HAP-1 (cell line): Measurements from ENCODE around the gene ANKRD13C.
A peak's percentile ranks its signal among the peaks of the same experiment; 100 is the strongest.

ENCODE experiments used
- DNase-seq, 2 experiments: peaks; one replicate each; pipeline ENCODE4 v3.0.0-alpha.2; 2016 to 2020; ENCODE audit warnings: low spot score in 2 of 2
- H3K27me3 ChIP-seq: fragments of 250-450 bp; sonication (Bioruptor Pico); 2 replicates; pipeline ENCODE4 v1.5.1; 2020; ENCODE audit warnings: low read depth, mild to moderate bottlenecking, moderate library complexity
- H3K36me3 ChIP-seq: fragments of 250-450 bp; sonication (Bioruptor Pico); replicated peaks from 2 replicates; pipeline ENCODE4 v1.5.1; 2020; ENCODE audit warnings: mild to moderate bottlenecking
- H3K4me1 ChIP-seq: fragments of 250-450 bp; sonication (Bioruptor Pico); 2 replicates; pipeline ENCODE4 v1.5.1; 2020; ENCODE audit warnings: mild to moderate bottlenecking
- H3K4me3 ChIP-seq: fragments of 250-450 bp; sonication (Bioruptor Pico); 2 replicates; pipeline ENCODE4 v1.5.1; 2020; ENCODE audit warnings: mild to moderate bottlenecking, moderate library complexity
- H3K9me3 ChIP-seq: fragments of 250-450 bp; sonication (Bioruptor Pico); 2 replicates; pipeline ENCODE4 v1.5.1; 2020; ENCODE audit warnings: mild to moderate bottlenecking, moderate library complexity
- in situ Hi-C: fragments of 300-500 bp; cut with MboI; formaldehyde crosslinking; loops from 3 replicates; pipeline ENCODE4 v1.14.3; 2020; ENCODE audit warnings: low sequenced_read_pairs, inconsistent platforms, mixed read lengths

Gene ANKRD13C

GRCh38 chr1:70247122-70247521 lies 107.4 kb downstream of the ANKRD13C start:
- H3K27me3 ChIP-seq = no peaks in the 10 kb centered on the region
- peaks cover 14% of the 10 kb centered on the region for H3K4me1 ChIP-seq
- H3K4me3 ChIP-seq = no peak overlapping the region
- in situ Hi-C loops = no loop called here
- no peaks in the 10 kb centered on the region for H3K9me3 ChIP-seq
- DNase-seq = no peak
- H3K36me3 ChIP-seq = peaks cover 95% of the 10 kb centered on the region

GRCh38 chr1:70239940-70240339 lies 114.6 kb downstream of the ANKRD13C start:
- no peaks in the 10 kb centered on the region; the same call in 1 of the 2 replicates for H3K4me1 ChIP-seq
- H3K27me3 ChIP-seq = no peaks in the 10 kb centered on the region
- DNase-seq = no peak
- peaks cover 94% of the 10 kb centered on the region for H3K36me3 ChIP-seq
- no peak overlapping the region for H3K4me3 ChIP-seq
- in situ Hi-C loops = no loop called here
- H3K9me3 ChIP-seq = no peaks in the 10 kb centered on the region

- Histone ChIP-seq H3K4me3 (no peak overlapping the region), H3K9me3 (no peaks in the 10 kb centered on the region), H3K36me3 (peaks cover 97% of the 10 kb centered on the region), H3K4me1 (no peaks in the 10 kb centered on the region; the same call in 1 of the 2 replicates), H3K27me3 (no peaks in the 10 kb centered on the region)
- in situ Hi-C loops = no loop called here
- DNase-seq = no peak
Observed at GRCh38 chr1:70234733-70235132, 119.8 kb downstream of the ANKRD13C start.

- no peaks in the 10 kb centered on the region for H3K27me3 ChIP-seq
- H3K36me3 ChIP-seq = peaks cover 88% of the 10 kb centered on the region
- no peak overlapping the region for H3K4me3 ChIP-seq
- no peak for DNase-seq
- H3K4me1 ChIP-seq = peaks cover 8% of the 10 kb centered on the region
- H3K9me3 ChIP-seq = no peaks in the 10 kb centered on the region
- in situ Hi-C loops = no loop called here
Observed at GRCh38 chr1:70231475-70231874, 123.0 kb downstream of the ANKRD13C start.

- no peak for DNase-seq
- H3K27me3 ChIP-seq = no peaks in the 10 kb centered on the region
- no peaks in the 10 kb centered on the region for H3K9me3 ChIP-seq
- H3K4me3 ChIP-seq = no peak overlapping the region
- in situ Hi-C loops = no loop called here
- H3K4me1 ChIP-seq = peaks cover 22% of the 10 kb centered on the region
- peaks cover 77% of the 10 kb centered on the region for H3K36me3 ChIP-seq
Observed at GRCh38 chr1:70228670-70229069, 125.9 kb downstream of the ANKRD13C start.

GRCh38 chr1:70227439-70227838 lies 127.1 kb downstream of the ANKRD13C start:
- no peak for DNase-seq
- H3K4me3 ChIP-seq = no peak overlapping the region
- in situ Hi-C loops = no loop called here
- H3K27me3 ChIP-seq = no peaks in the 10 kb centered on the region
- peaks cover 75% of the 10 kb centered on the region for H3K36me3 ChIP-seq
- no peaks in the 10 kb centered on the region for H3K9me3 ChIP-seq
- H3K4me1 ChIP-seq = peaks cover 28% of the 10 kb centered on the region

- peaks cover 34% of the 10 kb centered on the region for H3K4me1 ChIP-seq
- H3K27me3 ChIP-seq = no peaks in the 10 kb centered on the region
- H3K36me3 ChIP-seq = peaks cover 50% of the 10 kb centered on the region
- DNase-seq = no peak
- H3K9me3 ChIP-seq = no peaks in the 10 kb centered on the region
- in situ Hi-C loops = no loop called here
- no peak overlapping the region for H3K4me3 ChIP-seq
Observed at GRCh38 chr1:70224954-70225353, 129.6 kb downstream of the ANKRD13C start.

- Histone ChIP-seq H3K36me3 (peaks cover 30% of the 10 kb centered on the region), H3K27me3 (no peaks in the 10 kb centered on the region), H3K4me1 (peaks cover 34% of the 10 kb centered on the region), H3K4me3 (peak overlapping the region; percentile 74), H3K9me3 (no peaks in the 10 kb centered on the region)
- DNase-seq = no peak
- in situ Hi-C loops = no loop called here
Observed at GRCh38 chr1:70222716-70223235, 131.7 kb downstream of the ANKRD13C start.

- Histone ChIP-seq H3K27me3 (no peaks in the 10 kb centered on the region), H3K4me1 (peaks cover 26% of the 10 kb centered on the region), H3K36me3 (peaks cover 25% of the 10 kb centered on the region), H3K9me3 (no peaks in the 10 kb centered on the region), H3K4me3 (peak within 1 kb of the TSS; percentile 74)
- in situ Hi-C loops = no loop called here
- DNase-seq = peak; percentile 90 to 98
Observed at GRCh38 chr1:70221238-70222121, 133.0 kb downstream of the ANKRD13C start, which contains the start of gene SRSF11. Gene SRSF11, plus strand, starts transcription at chr1:70221380. Its CDS starts 257 bp downstream, at chr1:70221637.

GRCh38 chr1:70220517-70221237 lies 133.8 kb downstream of the ANKRD13C start:
- Histone ChIP-seq H3K36me3 (peaks cover 28% of the 10 kb centered on the region), H3K4me1 (peaks cover 26% of the 10 kb centered on the region), H3K27me3 (no peaks in the 10 kb centered on the region), H3K9me3 (no peaks in the 10 kb centered on the region), H3K4me3 (peak overlapping the region; percentile 74)
- peak in 1 of 2 experiments; percentile 22 for DNase-seq
- in situ Hi-C loops = no loop called here

GRCh38 chr1:70220015-70220414 lies 134.5 kb downstream of the ANKRD13C start:
- no peak for DNase-seq
- peaks cover 25% of the 10 kb centered on the region for H3K4me1 ChIP-seq
- H3K9me3 ChIP-seq = no peaks in the 10 kb centered on the region
- no peaks in the 10 kb centered on the region for H3K27me3 ChIP-seq
- peaks cover 33% of the 10 kb centered on the region for H3K36me3 ChIP-seq
- H3K4me3 ChIP-seq = no peak overlapping the region
- in situ Hi-C loops = no loop called here

GRCh38 chr1:70211541-70211940 lies 143.0 kb downstream of the ANKRD13C start:
- peaks cover 20% of the 10 kb centered on the region for H3K4me1 ChIP-seq
- no peak overlapping the region for H3K4me3 ChIP-seq
- no peaks in the 10 kb centered on the region for H3K9me3 ChIP-seq
- H3K27me3 ChIP-seq = no peaks in the 10 kb centered on the region
- H3K36me3 ChIP-seq = peaks cover 23% of the 10 kb centered on the region
- no peak for DNase-seq
- in situ Hi-C loops = no loop called here

- Histone ChIP-seq H3K9me3 (no peaks in the 10 kb centered on the region), H3K4me1 (peaks cover 20% of the 10 kb centered on the region), H3K27me3 (no peaks in the 10 kb centered on the region), H3K36me3 (peaks cover 22% of the 10 kb centered on the region), H3K4me3 (no peak overlapping the region)
- in situ Hi-C loops = no loop called here
- DNase-seq = no peak
Observed at GRCh38 chr1:70210820-70211219, 143.7 kb downstream of the ANKRD13C start.
